Upper lobe of right lung (tissue), 1 donor: ENCODE measurements around the gene PIP4K2A. TPM values are rescaled to one million over a fixed set of nuclear protein-coding genes. Genes with fewer than 3 reads are reported as not detected.

ENCODE experiments used
- ATAC-seq: fragments of 200-7000 bp; cut with Tn5 transposase; one replicate; pipeline ENCODE4 v1.9.1; 2020; ENCODE audit warnings: mild to moderate bottlenecking, moderate library complexity
- DNase-seq: peaks from one replicate; pipeline ENCODE4 v3.0.0-alpha.2; 2020
- H3K27ac ChIP-seq: fragments of 200-600 bp; one replicate; pipeline ENCODE4 v1.8.0; 2022
- H3K27me3 ChIP-seq: fragments of 200-600 bp; one replicate; pipeline ENCODE4 v1.8.0; 2022; ENCODE audit warnings: mild to moderate bottlenecking
- H3K36me3 ChIP-seq: fragments of 200-600 bp; one replicate; pipeline ENCODE4 v1.8.0; 2022
- H3K4me1 ChIP-seq: fragments of 200-600 bp; one replicate; pipeline ENCODE4 v1.8.0; 2022
- H3K4me3 ChIP-seq: fragments of 200-600 bp; one replicate; pipeline ENCODE4 v1.8.0; 2022; ENCODE audit warnings: mild to moderate bottlenecking
- H3K9me3 ChIP-seq: fragments of 200-600 bp; one replicate; pipeline ENCODE4 v1.8.0; 2022
- intact Hi-C: fragments of 100-400 bp; cut with DNase I; formaldehyde crosslinking; loops from one replicate; pipeline ENCODE4 v1.11.0; 2022
- total RNA-seq: library from RNA; stranded (reverse); fragmentation: NEBNext Ultra II Directional; extraction: Animal tissue kit (Norgen Biotek cat#: 25700); gene quantifications from one replicate; pipeline ENCODE4 v1.2.1, GENCODE V29; 2021
- TF ChIP-seq, protein P1 (sequence below): fragments of 200-600 bp; IDR thresholded peaks from one replicate; pipeline ENCODE4 v1.8.0; 2022; ENCODE audit warnings: antibody characterized with exemption
- donor health status: DM: no; HTN: yes; CAD: no; lungs with severe emphysema.

Gene PIP4K2A
- total RNA-seq, 1 donor from 2014 or later = 61.2 TPM

- H3K36me3 ChIP-seq = no peaks in the 10 kb centered on the region
- no peak for DNase-seq
- H3K27me3 ChIP-seq = peaks cover 7% of the 10 kb centered on the region
- H3K9me3 ChIP-seq = no peaks in the 10 kb centered on the region
- no peak for ATAC-seq
- H3K4me3 ChIP-seq = no peak overlapping the region
- H3K27ac ChIP-seq = no peak overlapping the region
- no peaks in the 10 kb centered on the region for H3K4me1 ChIP-seq
- TF ChIP-seq, protein P1, sequence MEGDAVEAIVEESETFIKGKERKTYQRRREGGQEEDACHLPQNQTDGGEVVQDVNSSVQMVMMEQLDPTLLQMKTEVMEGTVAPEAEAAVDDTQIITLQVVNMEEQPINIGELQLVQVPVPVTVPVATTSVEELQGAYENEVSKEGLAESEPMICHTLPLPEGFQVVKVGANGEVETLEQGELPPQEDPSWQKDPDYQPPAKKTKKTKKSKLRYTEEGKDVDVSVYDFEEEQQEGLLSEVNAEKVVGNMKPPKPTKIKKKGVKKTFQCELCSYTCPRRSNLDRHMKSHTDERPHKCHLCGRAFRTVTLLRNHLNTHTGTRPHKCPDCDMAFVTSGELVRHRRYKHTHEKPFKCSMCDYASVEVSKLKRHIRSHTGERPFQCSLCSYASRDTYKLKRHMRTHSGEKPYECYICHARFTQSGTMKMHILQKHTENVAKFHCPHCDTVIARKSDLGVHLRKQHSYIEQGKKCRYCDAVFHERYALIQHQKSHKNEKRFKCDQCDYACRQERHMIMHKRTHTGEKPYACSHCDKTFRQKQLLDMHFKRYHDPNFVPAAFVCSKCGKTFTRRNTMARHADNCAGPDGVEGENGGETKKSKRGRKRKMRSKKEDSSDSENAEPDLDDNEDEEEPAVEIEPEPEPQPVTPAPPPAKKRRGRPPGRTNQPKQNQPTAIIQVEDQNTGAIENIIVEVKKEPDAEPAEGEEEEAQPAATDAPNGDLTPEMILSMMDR = no peak
- intact Hi-C loops = no loop called here
These were observed 219.0 kb downstream of the PIP4K2A start for GRCh38 chr10:22495396-22495795.

GRCh38 chr10:22494007-22494406 lies 220.4 kb downstream of the PIP4K2A start:
- Histone ChIP-seq H3K36me3 (no peaks in the 10 kb centered on the region), H3K27ac (no peak overlapping the region), H3K4me3 (no peak overlapping the region), H3K9me3 (no peaks in the 10 kb centered on the region), H3K4me1 (no peaks in the 10 kb centered on the region), H3K27me3 (peaks cover 7% of the 10 kb centered on the region)
- TF ChIP-seq, protein P1 = no peak
- intact Hi-C loops = no loop called here
- ATAC-seq (no peak), DNase-seq (no peak)

- intact Hi-C loops = no loop called here
- Histone ChIP-seq H3K4me3 (no peak overlapping the region), H3K27ac (no peak overlapping the region), H3K4me1 (no peaks in the 10 kb centered on the region), H3K9me3 (no peaks in the 10 kb centered on the region), H3K36me3 (no peaks in the 10 kb centered on the region), H3K27me3 (no peaks in the 10 kb centered on the region)
- ATAC-seq = no peak
- DNase-seq = no peak
- TF ChIP-seq, protein P1 = no peak
These were observed 222.3 kb downstream of the PIP4K2A start for GRCh38 chr10:22491931-22492615.

DNA sequence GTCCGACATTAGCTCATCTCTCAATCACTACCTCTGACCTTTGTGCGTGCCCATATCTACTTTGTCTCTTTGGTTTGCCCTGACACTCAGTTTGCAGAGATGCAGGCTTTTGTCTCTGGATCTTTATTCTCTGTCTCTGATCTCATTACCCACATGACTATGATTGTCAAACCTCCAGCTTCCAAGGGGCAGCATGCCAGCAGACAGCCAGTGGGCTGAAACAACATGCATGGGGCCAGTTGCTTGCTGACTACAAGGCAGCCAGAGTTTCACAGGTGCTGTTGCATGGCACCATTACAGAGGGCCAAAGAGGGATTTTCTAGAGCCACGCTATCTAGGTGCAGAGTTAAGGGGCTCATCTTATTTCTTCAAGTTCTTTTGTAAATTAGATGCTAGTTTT lies 222.9 kb downstream of the PIP4K2A start:
- TF ChIP-seq, protein P1 = no peak
- Histone ChIP-seq H3K4me1 (no peaks in the 10 kb centered on the region), H3K27ac (no peak overlapping the region), H3K27me3 (no peaks in the 10 kb centered on the region), H3K4me3 (no peak overlapping the region), H3K36me3 (no peaks in the 10 kb centered on the region), H3K9me3 (no peaks in the 10 kb centered on the region)
- DNase-seq (no peak), ATAC-seq (no peak)
- intact Hi-C loops = no loop called here

DNA sequence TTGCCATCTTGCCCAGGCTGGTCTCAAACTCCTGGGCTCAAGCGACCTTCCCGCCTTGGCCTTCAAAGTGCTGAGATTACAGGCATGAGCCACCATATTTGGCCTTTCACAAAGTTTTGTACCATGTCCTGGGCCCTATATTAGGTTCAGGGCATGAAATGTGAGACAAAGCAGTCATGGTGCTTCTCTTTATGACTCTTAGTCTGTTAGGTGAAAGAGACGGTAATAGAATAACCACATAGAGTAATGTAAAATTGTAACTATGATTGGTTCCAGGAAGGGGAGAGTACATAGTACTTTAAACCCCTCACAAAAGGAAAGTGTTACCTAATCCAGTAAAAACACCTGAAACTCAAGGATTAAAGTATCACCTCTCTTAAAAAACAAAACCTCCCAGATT lies 224.4 kb downstream of the PIP4K2A start:
- no peaks in the 10 kb centered on the region for H3K4me1 ChIP-seq
- no peak overlapping the region for H3K4me3 ChIP-seq
- DNase-seq = no peak
- no peaks in the 10 kb centered on the region for H3K36me3 ChIP-seq
- H3K27me3 ChIP-seq = no peaks in the 10 kb centered on the region
- H3K27ac ChIP-seq = no peak overlapping the region
- TF ChIP-seq, protein P1 = no peak
- no peak for ATAC-seq
- no peaks in the 10 kb centered on the region for H3K9me3 ChIP-seq
- intact Hi-C loops = no loop called here

- ATAC-seq (peak; percentile 36), DNase-seq (no peak)
- no peaks in the 10 kb centered on the region for H3K27me3 ChIP-seq
- H3K36me3 ChIP-seq = no peaks in the 10 kb centered on the region
- H3K4me1 ChIP-seq = no peaks in the 10 kb centered on the region
- H3K27ac ChIP-seq = no peak overlapping the region
- H3K4me3 ChIP-seq = no peak overlapping the region
- H3K9me3 ChIP-seq = no peaks in the 10 kb centered on the region
- TF ChIP-seq, protein P1 = no peak
- intact Hi-C loops = no loop called here
These were observed 224.9 kb downstream of the PIP4K2A start for GRCh38 chr10:22489467-22489866.
